Activated naive CD8-positive, alpha-beta T cell treated with anti-CD3 and anti-CD28 coated beads, Interleukin-2, amount 10 ng/mL, durations not matched to agents 7 days and 5 days (primary cell): ENCODE measurements around the gene NT5DC4. TPM values are rescaled to one million over a fixed set of nuclear protein-coding genes. Genes with fewer than 3 reads are reported as not detected.

Source experiments
- ATAC-seq: fragments of 150-1000 bp; cut with Tn5 transposase; one replicate; pipeline ENCODE4 v1.10.0; 2021; ENCODE audit warnings: low read depth, moderate library complexity
- POLR2A ChIA-PET: fragments of 350-600 bp; sonication (Branson Sonifier 250); formaldehyde crosslinking; loops from one replicate; lab custom pipeline; 2021; ENCODE audit warnings: antibody characterized with exemption; lab: Charles Lee
- DNase-seq: peaks from one replicate; pipeline ENCODE4 v3.0.0; 2021
- H3K27ac Mint-ChIP-seq: one replicate; pipeline ENCODE4 v1.8.0; 2022; ENCODE audit warnings: mild to moderate bottlenecking, mixed read lengths
- H3K27me3 Mint-ChIP-seq: one replicate; pipeline ENCODE4 v1.8.0; 2022; ENCODE audit warnings: mild to moderate bottlenecking, moderate library complexity, mixed read lengths
- H3K36me3 Mint-ChIP-seq: one replicate; pipeline ENCODE4 v1.8.0; 2021; ENCODE audit warnings: mild to moderate bottlenecking, mixed read lengths
- H3K4me1 Mint-ChIP-seq: one replicate; pipeline ENCODE4 v1.8.0; 2021; ENCODE audit warnings: mixed read lengths
- H3K4me3 Mint-ChIP-seq: one replicate; pipeline ENCODE4 v1.8.0; 2022; ENCODE audit warnings: mild to moderate bottlenecking, moderate library complexity, mixed read lengths
- H3K9me3 Mint-ChIP-seq: one replicate; pipeline ENCODE4 v1.8.0; 2021; ENCODE audit warnings: mixed read lengths
- total RNA-seq, 2 experiments: library from RNA; stranded (reverse); gene quantifications; one replicate each; pipeline ENCODE4 v1.2.3, GENCODE V29; 2021

Gene NT5DC4
- total RNA-seq, 2 experiments from 2014 or later: not detected

DNA sequence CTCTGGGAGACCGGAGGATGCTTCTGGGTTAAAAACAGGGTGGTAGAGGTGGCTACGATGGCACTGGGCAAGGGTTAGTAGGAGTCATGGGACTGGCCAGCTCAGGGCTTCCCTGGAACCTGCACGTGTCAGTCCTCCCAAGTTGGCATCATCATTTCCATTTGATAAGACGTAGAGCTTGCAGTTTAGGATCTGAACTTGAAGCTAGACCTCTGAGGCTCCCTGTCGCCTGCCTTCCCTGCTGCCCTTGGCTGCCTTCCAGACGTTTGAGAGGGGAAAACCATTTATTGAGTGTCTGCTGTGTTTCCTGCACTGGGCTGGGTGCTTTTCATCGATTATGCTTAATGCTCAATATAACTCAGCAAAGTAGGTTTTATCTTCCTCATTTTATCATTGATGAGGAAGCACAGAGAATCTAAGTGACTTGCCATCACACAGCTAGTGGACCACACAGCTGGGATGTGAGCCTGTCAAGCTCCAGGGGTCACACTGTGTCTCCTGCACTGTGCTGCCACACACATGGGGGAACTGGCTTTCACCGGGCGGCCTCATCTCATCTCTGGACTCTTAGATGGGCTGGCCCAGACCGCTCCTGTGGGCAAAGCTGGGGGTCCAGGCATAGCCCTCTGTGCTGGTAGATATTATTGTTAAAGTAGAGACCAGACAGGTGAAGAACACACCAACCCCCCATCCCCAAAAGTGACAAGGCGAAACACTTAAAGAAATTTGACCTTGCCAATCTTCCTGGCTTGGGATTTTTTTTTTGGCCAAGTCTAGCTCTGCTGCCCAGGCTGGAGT is 7.8 kb downstream of the NT5DC4 start:
- DNase-seq (no peak), ATAC-seq (no peak)
- H3K4me3 Mint-ChIP-seq: no peak overlapping the region
- no peaks in the 10 kb centered on the region for H3K36me3 Mint-ChIP-seq
- H3K9me3 Mint-ChIP-seq: no peaks in the 10 kb centered on the region
- peaks cover 1% of the 10 kb centered on the region for H3K4me1 Mint-ChIP-seq
- no peak overlapping the region for H3K27ac Mint-ChIP-seq
- POLR2A ChIA-PET: no interaction called here
- peaks cover 14% of the 10 kb centered on the region for H3K27me3 Mint-ChIP-seq

DNA sequence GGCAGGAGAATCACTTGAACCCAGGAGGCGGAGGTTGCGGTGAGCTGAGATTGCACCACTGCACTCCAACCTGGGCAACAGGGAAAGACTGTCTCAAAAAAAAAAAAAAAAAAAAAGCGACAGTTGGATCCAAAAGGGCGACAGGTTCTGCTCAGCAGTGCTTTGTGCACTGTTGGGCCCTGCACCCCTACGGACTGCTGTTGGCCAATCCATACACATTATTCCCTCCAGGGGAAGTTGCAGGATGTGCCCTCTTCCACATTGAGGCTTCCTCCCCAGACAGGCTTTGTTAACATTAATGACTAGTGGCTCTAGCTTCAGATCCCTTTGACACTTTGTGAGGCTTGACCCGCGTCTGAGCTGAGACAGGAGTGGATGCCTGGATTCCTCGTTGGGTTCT is 9.4 kb downstream of the NT5DC4 start:
- no peak for DNase-seq
- no peak overlapping the region for H3K27ac Mint-ChIP-seq
- ATAC-seq: no peak
- H3K9me3 Mint-ChIP-seq: no peaks in the 10 kb centered on the region
- no peaks in the 10 kb centered on the region for H3K36me3 Mint-ChIP-seq
- H3K27me3 Mint-ChIP-seq: peaks cover 14% of the 10 kb centered on the region
- peaks cover 1% of the 10 kb centered on the region for H3K4me1 Mint-ChIP-seq
- H3K4me3 Mint-ChIP-seq: no peak overlapping the region
- POLR2A ChIA-PET: no interaction called here

DNA sequence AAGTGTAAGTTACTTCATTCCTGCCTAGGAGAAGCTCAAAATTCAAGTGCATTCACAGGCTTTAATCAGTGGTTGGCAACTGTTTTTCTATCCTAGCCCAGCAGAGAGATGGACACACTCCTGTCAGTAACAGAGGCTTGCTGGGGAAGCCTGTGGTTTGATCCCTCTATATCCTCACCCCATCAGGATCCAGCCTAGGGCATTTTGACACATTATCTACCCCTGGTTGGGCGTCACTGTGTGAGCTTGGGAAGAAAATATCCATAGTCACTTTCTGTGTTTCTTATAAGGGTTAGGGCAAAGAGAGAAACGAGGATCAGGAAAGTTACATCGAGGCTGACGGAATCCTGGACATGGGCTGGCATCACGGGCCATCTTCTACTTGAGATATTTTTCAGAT is 10.0 kb downstream of the NT5DC4 start:
- no peaks in the 10 kb centered on the region for H3K36me3 Mint-ChIP-seq
- no peak overlapping the region for H3K27ac Mint-ChIP-seq
- no peak overlapping the region for H3K4me3 Mint-ChIP-seq
- POLR2A ChIA-PET: no interaction called here
- no peak for ATAC-seq
- no peaks in the 10 kb centered on the region for H3K9me3 Mint-ChIP-seq
- DNase-seq: no peak
- H3K4me1 Mint-ChIP-seq: peaks cover 1% of the 10 kb centered on the region
- H3K27me3 Mint-ChIP-seq: peaks cover 14% of the 10 kb centered on the region

DNA sequence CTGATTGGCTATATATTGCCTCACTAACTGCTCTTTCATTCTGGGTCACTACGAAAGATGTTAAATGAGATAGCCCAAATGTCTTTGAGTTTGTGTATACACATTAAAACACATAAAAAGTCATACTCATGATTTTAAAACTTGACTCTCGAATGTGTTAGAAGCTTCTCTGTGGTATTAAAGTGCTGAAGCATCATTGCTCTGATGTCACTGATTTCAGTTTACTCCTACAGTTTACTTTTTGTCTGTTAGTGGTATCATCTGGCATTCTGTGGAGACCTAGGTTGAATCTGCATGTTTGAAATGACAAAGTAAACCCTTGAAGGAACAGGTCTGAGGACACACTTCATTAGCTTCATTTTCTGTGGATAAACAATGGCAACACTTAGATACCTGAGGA is 10.7 kb downstream of the NT5DC4 start:
- Mint-ChIP-seq H3K4me3 (no peak overlapping the region), H3K9me3 (no peaks in the 10 kb centered on the region), H3K27me3 (peaks cover 14% of the 10 kb centered on the region), H3K36me3 (peaks cover 1% of the 10 kb centered on the region), H3K27ac (no peak overlapping the region), H3K4me1 (peaks cover 1% of the 10 kb centered on the region)
- ATAC-seq: no peak
- POLR2A ChIA-PET: no interaction called here
- DNase-seq: no peak

DNA sequence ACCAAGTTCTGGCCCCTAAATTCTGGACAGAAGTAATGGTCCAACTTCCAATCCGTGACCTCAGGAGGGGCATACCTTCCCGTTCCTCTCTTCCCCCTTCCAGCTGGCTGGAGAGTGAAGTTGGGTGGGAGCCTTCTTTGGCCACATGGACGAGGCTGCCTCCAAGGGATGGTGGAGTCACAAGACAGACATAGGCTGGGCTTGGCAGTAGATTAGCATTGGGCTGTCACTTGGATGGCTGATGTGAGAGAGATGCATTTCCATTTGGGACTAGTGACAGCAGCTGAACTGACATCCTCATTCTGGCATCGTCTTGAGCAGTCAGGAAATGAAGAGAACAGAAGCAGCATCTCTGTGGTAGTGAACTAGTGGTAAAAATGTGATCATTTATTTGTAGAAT is 12.6 kb downstream of the NT5DC4 start:
- H3K36me3 Mint-ChIP-seq: peaks cover 11% of the 10 kb centered on the region
- H3K4me1 Mint-ChIP-seq: no peaks in the 10 kb centered on the region
- no peaks in the 10 kb centered on the region for H3K9me3 Mint-ChIP-seq
- ATAC-seq: no peak
- DNase-seq: no peak
- H3K4me3 Mint-ChIP-seq: no peak overlapping the region
- POLR2A ChIA-PET: no interaction called here
- H3K27ac Mint-ChIP-seq: no peak overlapping the region
- peaks cover 9% of the 10 kb centered on the region for H3K27me3 Mint-ChIP-seq

DNA sequence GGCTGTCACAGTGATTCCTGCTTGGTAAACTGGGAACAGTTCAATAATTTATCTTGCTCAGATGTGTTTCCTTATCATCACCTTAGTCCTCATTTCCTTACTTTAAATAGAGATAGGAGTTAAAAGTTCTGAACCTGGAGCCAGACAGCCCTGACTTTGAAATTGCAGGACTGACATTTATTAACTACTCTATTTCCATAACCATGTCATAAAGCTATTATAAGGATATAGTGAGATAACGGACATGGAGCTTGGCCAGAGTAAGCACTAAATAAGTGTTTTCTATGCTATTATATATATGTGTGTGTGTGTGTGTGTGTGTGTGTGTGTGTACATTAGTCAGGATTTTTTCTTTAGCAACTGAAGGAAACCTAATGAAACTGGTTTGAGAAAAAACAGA is 13.1 kb downstream of the NT5DC4 start:
- DNase-seq (no peak), ATAC-seq (no peak)
- Mint-ChIP-seq H3K4me1 (no peaks in the 10 kb centered on the region), H3K4me3 (no peak overlapping the region), H3K36me3 (peaks cover 13% of the 10 kb centered on the region), H3K9me3 (no peaks in the 10 kb centered on the region), H3K27me3 (peaks cover 6% of the 10 kb centered on the region), H3K27ac (no peak overlapping the region)
- POLR2A ChIA-PET: no interaction called here

DNA sequence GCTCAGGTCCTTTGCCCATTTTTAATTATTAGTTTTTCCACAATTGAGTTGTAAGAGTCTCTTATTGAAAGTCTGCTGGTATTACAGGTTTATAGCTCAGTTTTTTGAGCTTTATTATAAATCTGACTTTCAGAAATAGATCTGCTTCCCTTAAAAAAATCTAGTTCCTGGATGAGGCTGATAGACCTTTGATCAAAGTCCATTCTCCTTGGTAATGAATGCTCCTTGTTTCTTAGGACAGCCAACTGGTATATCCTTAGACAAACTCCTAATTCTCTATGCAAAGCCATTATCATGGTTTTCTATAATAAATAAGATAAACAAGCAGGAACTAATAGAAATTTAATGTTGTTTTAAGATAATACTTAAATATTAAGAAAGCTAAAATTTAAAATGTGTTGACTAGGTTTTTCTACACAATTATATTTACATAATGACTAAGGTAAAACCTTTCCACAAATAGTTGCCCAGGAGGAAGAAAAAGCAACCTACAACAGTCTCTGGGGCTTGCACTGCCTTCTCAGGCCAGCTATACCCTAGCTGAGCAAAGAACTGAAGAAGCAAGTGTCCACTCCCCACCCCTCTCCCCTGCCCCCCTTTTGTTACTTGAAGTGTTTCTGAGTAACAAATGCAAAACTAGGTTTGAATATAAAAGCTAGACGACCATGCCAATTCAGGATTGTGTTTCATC is 16.9 kb downstream of the NT5DC4 start:
- H3K27ac Mint-ChIP-seq: no peak overlapping the region
- ATAC-seq (no peak), DNase-seq (no peak)
- H3K4me3 Mint-ChIP-seq: no peak overlapping the region
- no peaks in the 10 kb centered on the region for H3K4me1 Mint-ChIP-seq
- peaks cover 38% of the 10 kb centered on the region for H3K36me3 Mint-ChIP-seq
- no peaks in the 10 kb centered on the region for H3K27me3 Mint-ChIP-seq
- H3K9me3 Mint-ChIP-seq: no peaks in the 10 kb centered on the region
- POLR2A ChIA-PET: no interaction called here

DNA sequence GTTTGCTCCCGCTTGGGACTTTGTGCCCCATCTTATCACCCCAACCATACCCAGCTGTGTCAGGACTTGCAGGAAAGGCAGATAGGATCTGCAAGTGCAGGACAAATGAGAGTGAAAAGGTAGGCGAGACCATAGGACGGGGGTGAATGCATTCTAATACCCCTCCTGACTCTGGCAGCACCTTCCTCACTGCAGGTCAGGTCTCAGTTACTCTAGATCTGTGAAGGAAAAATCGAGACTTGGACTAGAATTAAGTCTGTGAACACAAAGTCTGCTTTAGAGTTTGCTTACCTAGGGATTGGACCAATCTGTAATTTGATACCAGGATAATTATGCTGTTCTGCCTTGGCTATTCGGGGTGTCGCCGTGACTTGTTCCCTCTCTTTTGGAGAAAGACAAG is 19.7 kb downstream of the NT5DC4 start:
- H3K4me3 Mint-ChIP-seq: no peak overlapping the region
- no peak overlapping the region for H3K27ac Mint-ChIP-seq
- H3K9me3 Mint-ChIP-seq: no peaks in the 10 kb centered on the region

DNA sequence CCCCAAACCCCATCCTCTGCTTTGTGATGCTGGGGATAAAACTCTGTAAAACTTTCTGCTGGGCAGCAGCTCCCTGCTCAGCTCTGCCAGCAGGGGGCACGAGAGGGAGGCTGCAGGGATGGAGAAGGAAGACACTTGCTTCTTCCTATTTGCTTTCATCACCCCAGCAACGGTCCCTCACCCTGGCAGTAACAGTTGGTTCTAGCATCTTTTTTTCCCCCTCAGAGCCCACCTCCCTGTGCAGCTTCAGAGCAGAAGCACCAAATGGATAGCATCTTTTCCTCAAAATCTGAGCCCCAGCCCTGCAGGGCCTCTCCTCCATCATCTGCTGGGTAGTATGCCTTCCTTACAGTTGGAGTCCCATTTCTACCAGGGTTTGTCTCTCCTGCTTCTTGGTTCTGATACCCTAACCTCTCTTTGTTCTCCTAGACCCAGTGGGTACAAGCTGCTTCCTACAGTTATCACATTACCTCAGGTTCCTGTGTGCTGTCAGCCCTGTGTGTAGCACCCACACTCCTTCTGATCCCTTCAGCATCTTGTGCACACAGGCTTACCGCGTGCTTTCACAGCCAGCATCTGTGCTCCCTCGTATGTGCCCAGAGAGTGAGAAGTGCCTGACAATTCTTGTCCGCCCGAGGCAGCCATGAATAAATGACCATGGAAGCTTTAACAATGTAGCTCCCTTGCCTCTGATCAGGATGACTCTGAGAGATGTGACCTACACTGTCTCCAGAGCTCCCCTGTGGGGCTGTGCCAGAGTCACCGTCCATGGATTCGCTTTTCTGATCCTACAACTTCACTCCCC is 29.1 kb downstream of the NT5DC4 start:
- H3K36me3 Mint-ChIP-seq: peaks cover 49% of the 10 kb centered on the region
- H3K4me3 Mint-ChIP-seq: no peak overlapping the region
- H3K9me3 Mint-ChIP-seq: peaks cover 3% of the 10 kb centered on the region
- peaks cover 27% of the 10 kb centered on the region for H3K4me1 Mint-ChIP-seq
- POLR2A ChIA-PET: interaction anchor here (0.6 to 1.7 kb wide), 5 partner anchors 10 to 192 kb away, joined by 3 to 13 read pairs (median 4); no protein-coding TSS in a partner anchor
- ATAC-seq: peak; percentile 84
- peak; percentile 87 for DNase-seq
- no peaks in the 10 kb centered on the region for H3K27me3 Mint-ChIP-seq
- peak overlapping the region; percentile 66 for H3K27ac Mint-ChIP-seq

More for the DNA sequence above, 19.7 kb downstream of the NT5DC4 start:
- Mint-ChIP-seq H3K36me3 (peaks cover 48% of the 10 kb centered on the region), H3K27me3 (no peaks in the 10 kb centered on the region), H3K4me1 (no peaks in the 10 kb centered on the region)
- POLR2A ChIA-PET: interaction anchor here (0.9 kb wide), 1 partner anchor 9 kb away, joined by 3 read pairs; no protein-coding TSS in a partner anchor
- ATAC-seq (no peak), DNase-seq (no peak)

DNA sequence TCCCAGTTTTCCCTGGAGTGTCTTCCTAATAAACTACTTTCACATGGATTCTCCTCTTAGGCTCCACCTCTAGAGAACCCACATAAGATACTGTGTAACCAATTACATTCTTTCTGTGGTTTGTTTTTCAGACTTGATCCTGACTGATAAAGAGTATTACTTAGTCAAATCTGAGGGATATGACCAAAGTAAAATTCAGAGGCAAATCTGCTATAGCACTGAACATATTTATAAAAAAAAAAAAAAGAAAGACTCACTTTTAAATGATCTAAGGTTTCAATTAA is 29.7 kb downstream of the NT5DC4 start:
- Mint-ChIP-seq H3K27ac (peak overlapping the region; percentile 11), H3K27me3 (no peaks in the 10 kb centered on the region), H3K4me3 (no peak overlapping the region), H3K4me1 (peaks cover 31% of the 10 kb centered on the region), H3K36me3 (peaks cover 54% of the 10 kb centered on the region), H3K9me3 (peaks cover 3% of the 10 kb centered on the region)
- POLR2A ChIA-PET: interaction anchor here (0.6 to 0.7 kb wide), 2 partner anchors 14 to 136 kb away, joined by 3 read pairs; no protein-coding TSS in a partner anchor
- DNase-seq (no peak), ATAC-seq (no peak)

DNA sequence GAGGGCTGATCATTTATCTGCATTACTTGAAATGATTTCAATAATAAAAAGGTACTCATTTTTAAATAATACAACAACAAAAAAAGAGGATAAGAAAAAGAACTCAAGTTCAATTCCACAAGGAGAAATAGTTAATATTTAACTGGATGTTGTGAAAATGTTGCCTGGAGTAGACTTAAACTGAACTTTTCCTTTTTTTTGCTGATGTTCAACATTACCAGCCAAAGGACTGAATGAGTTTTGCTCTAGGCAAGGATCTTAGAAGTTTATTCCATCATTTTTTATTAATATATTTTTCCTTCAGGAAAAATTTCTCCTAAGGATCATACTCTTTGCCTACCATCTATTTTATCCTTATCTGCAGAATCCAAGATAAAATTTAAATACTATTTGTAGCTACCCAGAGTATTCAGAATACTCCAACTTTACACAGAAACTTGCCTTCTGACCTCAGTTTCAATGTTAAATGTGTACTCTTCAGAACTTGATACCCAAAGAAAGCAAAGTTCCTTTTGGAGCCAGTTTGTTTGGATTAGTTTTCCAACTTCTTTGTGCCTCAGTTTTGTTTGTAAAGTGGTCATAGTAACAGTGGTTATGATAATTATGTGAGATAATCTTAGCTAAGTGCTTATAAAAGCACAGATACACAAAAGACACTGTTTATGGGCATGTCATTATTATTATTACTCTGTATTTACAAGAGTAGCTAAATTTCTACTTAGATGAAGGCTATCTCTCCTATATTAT is 30.8 kb downstream of the NT5DC4 start:
- peaks cover 3% of the 10 kb centered on the region for H3K9me3 Mint-ChIP-seq
- H3K27ac Mint-ChIP-seq: peak overlapping the region; percentile 19
- DNase-seq (no peak), ATAC-seq (no peak)
- POLR2A ChIA-PET: no interaction called here
- H3K27me3 Mint-ChIP-seq: no peaks in the 10 kb centered on the region
- H3K4me3 Mint-ChIP-seq: no peak overlapping the region
- H3K4me1 Mint-ChIP-seq: peaks cover 32% of the 10 kb centered on the region
- peaks cover 58% of the 10 kb centered on the region for H3K36me3 Mint-ChIP-seq

DNA sequence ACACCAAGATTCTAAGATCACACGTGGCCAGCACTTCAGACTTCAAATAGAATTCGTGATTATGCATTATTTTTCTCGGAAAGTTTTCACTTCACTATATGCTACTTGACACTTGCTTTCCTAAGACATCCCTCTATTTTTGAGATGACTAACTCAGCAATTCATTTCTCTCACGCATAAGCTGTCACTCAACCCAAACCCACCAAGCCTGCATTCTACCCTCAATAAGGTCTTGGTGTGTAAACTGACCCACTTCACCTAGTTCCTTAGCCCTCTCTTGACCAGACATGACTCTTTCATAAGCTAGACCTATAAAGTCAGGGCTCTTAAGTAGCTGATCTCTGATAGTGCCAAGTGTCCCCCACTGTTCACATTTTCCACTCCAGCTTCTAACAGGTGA is 31.8 kb downstream of the NT5DC4 start:
- H3K27ac Mint-ChIP-seq: no peak overlapping the region

DNA sequence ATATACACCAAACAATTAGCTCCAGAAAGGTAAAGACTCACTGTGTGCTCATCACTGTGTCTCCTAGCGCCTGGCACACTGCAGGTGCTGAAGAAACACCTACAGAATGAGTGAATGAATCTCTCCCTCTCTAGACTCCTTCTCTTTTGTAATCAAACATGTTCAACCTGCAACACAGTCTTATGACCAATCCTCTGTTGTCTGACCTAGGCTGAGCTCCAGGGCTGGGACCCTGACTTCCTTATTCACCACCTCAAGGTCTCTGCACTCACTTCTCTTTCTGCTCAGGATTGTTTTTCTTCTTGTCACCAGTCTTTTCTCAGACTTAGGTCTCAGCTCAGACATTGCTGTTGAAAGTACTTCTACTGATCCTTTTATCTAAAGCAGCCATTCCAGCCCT is 33.7 kb downstream of the NT5DC4 start:
- peaks cover 37% of the 10 kb centered on the region for H3K4me1 Mint-ChIP-seq
- H3K27me3 Mint-ChIP-seq: no peaks in the 10 kb centered on the region

More for the DNA sequence above, 31.8 kb downstream of the NT5DC4 start:
- H3K9me3 Mint-ChIP-seq: peaks cover 3% of the 10 kb centered on the region
- peaks cover 33% of the 10 kb centered on the region for H3K4me1 Mint-ChIP-seq
- ATAC-seq: no peak
- POLR2A ChIA-PET: no interaction called here
- DNase-seq: no peak
- peaks cover 62% of the 10 kb centered on the region for H3K36me3 Mint-ChIP-seq
- no peak overlapping the region for H3K4me3 Mint-ChIP-seq
- H3K27me3 Mint-ChIP-seq: no peaks in the 10 kb centered on the region

More for the DNA sequence above, 33.7 kb downstream of the NT5DC4 start:
- ATAC-seq (no peak), DNase-seq (no peak)
- Mint-ChIP-seq H3K9me3 (peaks cover 3% of the 10 kb centered on the region), H3K4me3 (no peak overlapping the region), H3K36me3 (peaks cover 73% of the 10 kb centered on the region), H3K27ac (peak overlapping the region; percentile 26)
- POLR2A ChIA-PET: interaction anchor here (1.1 kb wide), 1 partner anchor 187 kb away, joined by 3 read pairs; no protein-coding TSS in a partner anchor
